HEK293T (cell line): ENCODE measurements around the gene PTPRM.

Experiments
- ARNT ChIP-seq: fragments of 450-650 bp; IDR thresholded peaks from 2 replicates; pipeline ENCODE4 v1.6.1; 2017; ENCODE audit warnings: mild to moderate bottlenecking
- BHLHE40 ChIP-seq: fragments of 450-650 bp; IDR thresholded peaks from 2 replicates; pipeline ENCODE4 v1.6.1; 2016; ENCODE audit warnings: mild to moderate bottlenecking, moderate library complexity, borderline replicate concordance
- FOXM1 ChIP-seq: fragments of 450-650 bp; IDR thresholded peaks from 2 replicates; pipeline ENCODE4 v1.6.1; 2017; ENCODE audit warnings: mild to moderate bottlenecking, borderline replicate concordance
- L3MBTL2 ChIP-seq: fragments of 450-650 bp; conservative IDR thresholded peaks from 2 replicates; pipeline ENCODE4 v1.6.1; 2016; ENCODE audit warnings: mild to moderate bottlenecking
- NFRKB ChIP-seq: fragments of 450-650 bp; IDR thresholded peaks from 2 replicates; pipeline ENCODE4 v1.6.1; 2016; ENCODE audit warnings: mild to moderate bottlenecking, moderate library complexity
- SP1 ChIP-seq: fragments of 450-650 bp; IDR thresholded peaks from 2 replicates; pipeline ENCODE4 v1.6.1; 2017
- SUZ12 ChIP-seq: fragments of 450-650 bp; IDR thresholded peaks from 2 replicates; pipeline ENCODE4 v1.6.1; 2016; ENCODE audit warnings: mild to moderate bottlenecking
- TARDBP ChIP-seq: fragments of 450-650 bp; IDR thresholded peaks from 2 replicates; pipeline ENCODE4 v1.6.1; 2016
- TF ChIP-seq, protein P1 (sequence below): fragments of 450-650 bp; IDR thresholded peaks from 2 replicates; pipeline ENCODE4 v1.6.1; 2016

DNA sequence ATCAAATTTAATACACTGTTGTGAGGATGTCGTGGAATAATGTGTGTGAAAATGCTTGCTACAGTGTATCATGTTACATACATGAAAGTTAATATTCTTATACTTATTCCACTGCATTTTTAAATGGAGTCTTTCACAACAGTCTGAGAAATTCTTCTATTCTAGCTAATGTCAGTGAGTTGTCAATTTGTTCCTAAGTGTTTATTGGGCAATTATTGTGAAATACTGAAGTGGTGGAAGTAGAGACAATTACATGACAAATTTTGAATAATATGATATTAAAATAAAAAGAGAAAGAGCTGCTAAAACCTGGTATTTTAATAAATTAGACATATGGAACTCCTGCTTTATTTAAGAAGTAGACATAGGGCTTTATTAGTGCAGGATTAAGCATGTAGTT, 176.1 kb downstream of the PTPRM start:
- TF ChIP-seq BHLHE40: no peak
- no peak for TF ChIP-seq FOXM1
- TF ChIP-seq ARNT: no peak
- TF ChIP-seq, protein P1, sequence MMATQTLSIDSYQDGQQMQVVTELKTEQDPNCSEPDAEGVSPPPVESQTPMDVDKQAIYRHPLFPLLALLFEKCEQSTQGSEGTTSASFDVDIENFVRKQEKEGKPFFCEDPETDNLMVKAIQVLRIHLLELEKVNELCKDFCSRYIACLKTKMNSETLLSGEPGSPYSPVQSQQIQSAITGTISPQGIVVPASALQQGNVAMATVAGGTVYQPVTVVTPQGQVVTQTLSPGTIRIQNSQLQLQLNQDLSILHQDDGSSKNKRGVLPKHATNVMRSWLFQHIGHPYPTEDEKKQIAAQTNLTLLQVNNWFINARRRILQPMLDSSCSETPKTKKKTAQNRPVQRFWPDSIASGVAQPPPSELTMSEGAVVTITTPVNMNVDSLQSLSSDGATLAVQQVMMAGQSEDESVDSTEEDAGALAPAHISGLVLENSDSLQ: no peak
- TF ChIP-seq NFRKB: no peak
- TF ChIP-seq L3MBTL2: no peak
- no peak for TF ChIP-seq SUZ12
- TF ChIP-seq TARDBP: no peak
- TF ChIP-seq SP1: no peak
